ENCODE data around the gene MVB12B. TPM values are rescaled to one million over a fixed set of nuclear protein-coding genes. Genes with fewer than 3 reads are reported as not detected.
A peak's percentile ranks its signal among the peaks of the same experiment; 100 is the strongest.

MVB12B gene
- total and polyA plus RNA-seq, 2 of the 13 experiments (the other 11 are each of a cell fraction or from before 2014, with no cell fraction given) = 12.1 to 30.1 TPM

- BruUV-seq (replicated peaks) = no TSS peak
- 59% methylated on average over 16 of the region's 27 CpGs for WGBS (ENCODE audit: low lambda C conversion rate)
- intact Hi-C loops (cut with micrococcal nuclease; ENCODE audit: unreplicated experiment) = no loop called here
- H3K27me3 ChIP-seq (ENCODE audit: control insufficient read depth in 1 of 2, insufficient read depth in 2 of 2, low read length in 2 of 2) = peaks cover 2 to 30% of the 10 kb centered on the region in 2 experiments; a peak in 3 of 5 replicates
- in situ Hi-C loops (cut with HindIII; ENCODE audit: extremely low pct_ligation_motif_present, low pct_unique_long_range_greater_than_20kb) = no loop called here
- FAIRE-seq = no peak
- H2AFZ ChIP-seq (ENCODE audit: low read length) = no peak overlapping the region
- POLR2A ChIA-PET = no interaction called here
- no peaks in the 10 kb centered on the region for H3K79me2 ChIP-seq (ENCODE audit: insufficient read depth, low read length)
- no peak overlapping the region for H3K27ac ChIP-seq (ENCODE audit: extremely low read length, insufficient read depth, low read length)
- no peaks in the 10 kb centered on the region for H3K9me3 ChIP-seq (ENCODE audit: low read length)
- CTCF ChIA-PET (ENCODE audit: low intra/inter-chr PET ratio, low total read pairs) = no interaction called here
- TF ChIP-seq HMG20B (CRISPR knock-in tag; conservative IDR thresholded peaks at IDR 0.05) (no peak), ZNF580 (CRISPR knock-in tag; IDR thresholded peaks at IDR 0.05; ENCODE audit: borderline replicate concordance, low read depth) (no peak), ZC3H4 (CRISPR knock-in tag; IDR thresholded peaks at IDR 0.05; ENCODE audit: borderline replicate concordance) (no peak)
- ATAC-seq = no peak
- no peak overlapping the region for H3K4me2 ChIP-seq (ENCODE audit: low read depth, low read length)
- H3K4me3 ChIP-seq (replicated peaks in 1 of 3; ENCODE audit: insufficient read depth in 1 of 3, low read depth in 2 of 3, low read length in 3 of 3) = no peak overlapping the region
- peaks cover 25% of the 10 kb centered on the region for H3K4me1 ChIP-seq (ENCODE audit: insufficient read depth, low read length)
- no peaks in the 10 kb centered on the region for H4K20me1 ChIP-seq (ENCODE audit: insufficient read depth, low read length)
- no peak for DNase-seq (ENCODE audit: low spot score)
- no peaks in the 10 kb centered on the region for H3K36me3 ChIP-seq (replicated peaks in 1 of 2; ENCODE audit: control insufficient read depth in 1 of 2, insufficient read depth in 2 of 2, low read length in 2 of 2)
- no peak overlapping the region for H3K9ac ChIP-seq (ENCODE audit: insufficient read depth, low read depth, low read length)
These were observed 28.4 kb upstream of the MVB12B start for GRCh38 chr9:126298063-126298801.

- H3K4me1 ChIP-seq (ENCODE audit: insufficient read depth, low read length) = peaks cover 40% of the 10 kb centered on the region
- no peaks in the 10 kb centered on the region for H3K9me3 ChIP-seq (ENCODE audit: low read length)
- in situ Hi-C loops (cut with HindIII; ENCODE audit: extremely low pct_ligation_motif_present, low pct_unique_long_range_greater_than_20kb) (loop anchor here (5.0 kb wide), 2 partner anchors 98 to 193 kb away; no protein-coding TSS in a partner anchor), intact Hi-C loops (cut with micrococcal nuclease; ENCODE audit: unreplicated experiment) (no loop called here)
- H4K20me1 ChIP-seq (ENCODE audit: insufficient read depth, low read length) = no peaks in the 10 kb centered on the region
- peaks cover 2 to 20% of the 10 kb centered on the region in 2 experiments; a peak in 3 of 5 replicates for H3K27me3 ChIP-seq (ENCODE audit: control insufficient read depth in 1 of 2, insufficient read depth in 2 of 2, low read length in 2 of 2)
- FAIRE-seq = no peak
- CTCF ChIA-PET (ENCODE audit: low intra/inter-chr PET ratio, low total read pairs) = no interaction called here
- no peak overlapping the region for H3K4me2 ChIP-seq (ENCODE audit: low read depth, low read length)
- no peak for ATAC-seq
- H3K27ac ChIP-seq (ENCODE audit: extremely low read length, insufficient read depth, low read length) = no peak overlapping the region
- no peaks in the 10 kb centered on the region for H3K79me2 ChIP-seq (ENCODE audit: insufficient read depth, low read length)
- no peak overlapping the region for H2AFZ ChIP-seq (ENCODE audit: low read length)
- POLR2A ChIA-PET = no interaction called here
- BruUV-seq (replicated peaks) = no TSS peak
- no peak overlapping the region for H3K9ac ChIP-seq (ENCODE audit: insufficient read depth, low read depth, low read length)
- WGBS (ENCODE audit: low lambda C conversion rate) = 46% methylated on average over 7 of the region's 7 CpGs
- DNase-seq (ENCODE audit: low spot score) = peak; percentile 21
- no peaks in the 10 kb centered on the region for H3K36me3 ChIP-seq (replicated peaks in 1 of 2; ENCODE audit: control insufficient read depth in 1 of 2, insufficient read depth in 2 of 2, low read length in 2 of 2)
- H3K4me3 ChIP-seq (replicated peaks in 1 of 3; ENCODE audit: insufficient read depth in 1 of 3, low read depth in 2 of 3, low read length in 3 of 3) = no peak overlapping the region
- no peak for TF ChIP-seq YY1 (IDR thresholded peaks at IDR 0.05; ENCODE audit: insufficient read depth, insufficient replicate concordance, low read depth, low read length)
- no peak for TF ChIP-seq ZNF263 (CRISPR knock-in tag; IDR thresholded peaks at IDR 0.05)
- no peak for TF ChIP-seq ZBTB43 (CRISPR knock-in tag; conservative IDR thresholded peaks at IDR 0.05)
- no peak for TF ChIP-seq ZNF574 (CRISPR knock-in tag; IDR thresholded peaks at IDR 0.05)
- no peak for TF ChIP-seq EED (CRISPR knock-in tag; IDR thresholded peaks at IDR 0.05)
- no peak for TF ChIP-seq BCL3 (CRISPR knock-in tag; IDR thresholded peaks at IDR 0.05)
- TF ChIP-seq CEBPB (IDR thresholded peaks at IDR 0.05; ENCODE audit: borderline replicate concordance, low read depth, low read length) = peak; percentile 9; the same call in 1 of the 2 replicates
- no peak for TF ChIP-seq MIER2 (CRISPR knock-in tag; IDR thresholded peaks at IDR 0.05)
These were observed 26.8 kb upstream of the MVB12B start for GRCh38 chr9:126299706-126300276.
